ENCODE measurements around the gene SLF2. TPM values are rescaled to one million over a fixed set of nuclear protein-coding genes. Genes with fewer than 3 reads are reported as not detected.

Gene SLF2
- total RNA-seq, 1 donor from 2014 or later = 22.2 TPM

GRCh38 chr10:100978901-100979195 is 66.1 kb downstream of the SLF2 start:
- H3K27me3 ChIP-seq (ENCODE audit: control insufficient read depth, insufficient read depth, low read length) = no peaks in the 10 kb centered on the region
- no peaks in the 10 kb centered on the region for H3K36me3 ChIP-seq (ENCODE audit: control insufficient read depth, insufficient read depth, low read length)
- no peak for DNase-seq (ENCODE audit: low read depth)
- no peak overlapping the region for H3K4me3 ChIP-seq (ENCODE audit: low read depth, low read length)
- no peak for TF ChIP-seq CTCF (IDR thresholded peaks at IDR 0.05; ENCODE audit: insufficient read depth, low read length, poor library complexity, severe bottlenecking)

DNA sequence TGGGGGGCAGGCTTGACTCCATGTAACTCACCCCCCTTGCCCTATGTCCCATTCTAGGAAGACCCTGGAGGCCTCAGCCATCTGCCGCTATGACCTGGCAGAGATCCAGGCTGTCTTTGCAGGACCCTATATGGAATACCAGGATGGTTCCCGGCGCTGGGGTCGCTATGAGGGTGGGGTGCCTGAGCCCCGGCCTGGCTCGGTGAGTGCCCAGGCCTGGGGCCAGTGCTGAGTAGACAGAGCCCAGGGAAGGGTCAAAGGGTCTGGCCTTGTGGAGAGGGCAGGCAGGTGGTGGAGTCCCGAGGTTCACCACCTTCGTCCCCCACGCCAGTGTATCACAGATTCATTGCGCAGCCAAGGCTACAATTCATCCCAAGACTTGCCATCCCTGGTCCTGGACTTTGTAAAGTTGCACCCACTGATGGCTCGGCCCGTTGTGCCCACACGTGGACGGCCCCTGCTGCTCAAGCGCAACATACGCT is 67.1 kb downstream of the SLF2 start:
- no peaks in the 10 kb centered on the region for H3K36me3 ChIP-seq (ENCODE audit: control insufficient read depth, insufficient read depth, low read length)
- no peaks in the 10 kb centered on the region for H3K27me3 ChIP-seq (ENCODE audit: control insufficient read depth, insufficient read depth, low read length)
- no peak for TF ChIP-seq CTCF (IDR thresholded peaks at IDR 0.05; ENCODE audit: insufficient read depth, low read length, poor library complexity, severe bottlenecking)
- no peak overlapping the region for H3K4me3 ChIP-seq (ENCODE audit: low read depth, low read length)
- DNase-seq (ENCODE audit: low read depth) = no peak

DNA sequence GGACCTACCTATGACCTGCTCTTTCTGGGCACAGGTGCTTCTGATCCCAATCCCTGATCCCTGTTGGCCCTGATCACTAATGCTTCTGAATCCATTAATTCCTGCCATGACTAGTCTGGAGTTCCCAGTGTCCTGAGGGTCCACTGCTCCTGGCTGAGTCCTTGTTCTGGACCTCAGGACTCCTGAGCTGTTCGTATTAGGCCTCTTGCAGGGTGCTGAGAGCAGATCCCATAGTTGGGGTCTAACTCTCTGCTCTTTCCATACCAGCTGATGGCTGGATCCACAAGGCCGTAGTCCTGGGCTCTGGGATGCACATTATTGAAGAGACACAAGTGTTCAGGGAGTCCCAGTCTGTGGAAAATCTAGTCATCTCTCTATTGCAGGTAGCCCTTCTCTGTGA is 67.5 kb downstream of the SLF2 start:
- Histone ChIP-seq H3K4me3 (ENCODE audit: low read depth, low read length) (no peak overlapping the region), H3K27me3 (ENCODE audit: control insufficient read depth, insufficient read depth, low read length) (no peaks in the 10 kb centered on the region), H3K36me3 (ENCODE audit: control insufficient read depth, insufficient read depth, low read length) (no peaks in the 10 kb centered on the region)
- no peak for TF ChIP-seq CTCF (IDR thresholded peaks at IDR 0.05; ENCODE audit: insufficient read depth, low read length, poor library complexity, severe bottlenecking)
- DNase-seq (ENCODE audit: low read depth) = no peak

DNA sequence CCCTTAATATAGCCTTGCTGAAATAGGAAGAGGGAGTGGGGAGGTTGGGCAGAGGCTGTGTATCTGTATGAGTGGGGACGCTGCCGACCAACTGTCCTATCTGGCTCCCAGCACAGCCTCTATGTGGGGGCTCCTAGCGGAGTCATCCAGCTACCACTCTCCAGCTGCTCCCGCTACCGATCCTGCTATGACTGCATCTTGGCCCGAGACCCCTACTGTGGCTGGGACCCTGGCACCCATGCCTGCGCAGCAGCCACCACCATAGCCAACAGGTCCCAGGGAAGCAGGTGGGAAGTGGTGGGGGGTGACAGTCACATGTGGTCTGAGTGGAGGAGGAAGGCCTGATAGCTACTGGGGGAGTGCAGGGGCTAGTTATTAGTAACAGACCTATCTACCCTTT is 67.9 kb downstream of the SLF2 start:
- DNase-seq (ENCODE audit: low read depth) = no peak
- Histone ChIP-seq H3K4me3 (ENCODE audit: low read depth, low read length) (no peak overlapping the region), H3K36me3 (ENCODE audit: control insufficient read depth, insufficient read depth, low read length) (no peaks in the 10 kb centered on the region), H3K27me3 (ENCODE audit: control insufficient read depth, insufficient read depth, low read length) (no peaks in the 10 kb centered on the region)
- no peak for TF ChIP-seq CTCF (IDR thresholded peaks at IDR 0.05; ENCODE audit: insufficient read depth, low read length, poor library complexity, severe bottlenecking)

DNA sequence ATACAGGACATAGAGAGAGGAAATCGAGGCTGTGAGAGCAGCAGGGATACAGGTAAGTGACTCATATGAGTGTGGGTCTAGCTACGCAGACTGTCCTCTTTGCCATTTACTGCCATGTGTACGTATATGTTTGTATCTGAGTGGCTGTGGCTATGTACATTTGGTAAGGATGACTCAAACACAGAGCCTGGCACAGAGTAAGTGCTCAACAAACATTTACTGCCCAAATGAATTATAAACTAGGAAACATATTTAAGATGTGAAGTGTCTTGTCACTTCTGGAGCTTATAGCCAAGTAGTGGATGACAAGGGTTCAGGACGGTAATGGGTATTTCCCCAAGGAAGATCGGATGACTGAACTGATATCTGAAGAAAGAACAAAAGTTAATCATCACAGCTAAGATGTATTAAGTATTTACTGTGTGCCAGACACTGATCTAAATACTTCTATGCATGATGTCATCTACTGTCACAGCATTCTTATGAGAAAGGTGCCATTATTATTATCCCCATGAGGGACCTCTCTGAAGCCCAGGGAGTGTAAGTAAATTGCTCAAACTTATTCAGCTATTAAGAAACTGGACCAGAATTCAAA is 68.5 kb downstream of the SLF2 start:
- H3K4me3 ChIP-seq (ENCODE audit: low read depth, low read length) = no peak overlapping the region
- no peaks in the 10 kb centered on the region for H3K36me3 ChIP-seq (ENCODE audit: control insufficient read depth, insufficient read depth, low read length)
- no peak for TF ChIP-seq CTCF (IDR thresholded peaks at IDR 0.05; ENCODE audit: insufficient read depth, low read length, poor library complexity, severe bottlenecking)

More for the DNA sequence above, 68.5 kb downstream of the SLF2 start:
- no peak for DNase-seq (ENCODE audit: low read depth)
- no peaks in the 10 kb centered on the region for H3K27me3 ChIP-seq (ENCODE audit: control insufficient read depth, insufficient read depth, low read length)

Data from kidney epithelial cell (primary cell).